Stimulated activated naive CD4-positive, alpha-beta T cell treated with Interleukin-2 at 50 U/mL for 16 hours (primary cell): ENCODE measurements around the gene DCAF5.

Experiments used
- DNase-seq: peaks from one replicate; lab custom pipeline; 2025; lab: John Stamatoyannopoulos, UW

Gene DCAF5

DNA sequence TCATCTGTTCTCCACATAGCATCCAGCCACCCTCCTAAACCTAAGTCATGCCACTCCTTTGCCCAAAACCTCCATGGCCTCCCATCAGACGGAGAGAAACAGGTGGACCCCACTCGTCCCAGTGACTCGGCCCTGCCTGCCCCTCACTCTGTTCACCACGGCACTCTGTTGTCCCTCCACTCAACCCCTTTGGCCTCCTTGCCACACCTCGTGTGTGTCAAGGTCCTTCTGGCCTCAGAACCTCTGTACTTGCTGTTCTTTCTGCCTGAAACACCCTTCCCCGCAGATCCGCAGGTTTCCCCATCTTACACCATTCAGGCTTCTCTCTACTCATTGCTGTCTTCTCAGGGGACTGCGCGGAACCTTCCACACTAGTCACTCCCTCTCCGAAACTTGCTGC lies 149.3 kb downstream of the DCAF5 start:
- no peak for DNase-seq

- DNase-seq = no peak
Observed at GRCh38 chr14:69002069-69002468, 150.8 kb downstream of the DCAF5 start.

- no peak for DNase-seq
Observed at GRCh38 chr14:69001375-69001774, 151.5 kb downstream of the DCAF5 start.
